ENCODE results near the gene N4BP2L1.

Gene N4BP2L1

DNA sequence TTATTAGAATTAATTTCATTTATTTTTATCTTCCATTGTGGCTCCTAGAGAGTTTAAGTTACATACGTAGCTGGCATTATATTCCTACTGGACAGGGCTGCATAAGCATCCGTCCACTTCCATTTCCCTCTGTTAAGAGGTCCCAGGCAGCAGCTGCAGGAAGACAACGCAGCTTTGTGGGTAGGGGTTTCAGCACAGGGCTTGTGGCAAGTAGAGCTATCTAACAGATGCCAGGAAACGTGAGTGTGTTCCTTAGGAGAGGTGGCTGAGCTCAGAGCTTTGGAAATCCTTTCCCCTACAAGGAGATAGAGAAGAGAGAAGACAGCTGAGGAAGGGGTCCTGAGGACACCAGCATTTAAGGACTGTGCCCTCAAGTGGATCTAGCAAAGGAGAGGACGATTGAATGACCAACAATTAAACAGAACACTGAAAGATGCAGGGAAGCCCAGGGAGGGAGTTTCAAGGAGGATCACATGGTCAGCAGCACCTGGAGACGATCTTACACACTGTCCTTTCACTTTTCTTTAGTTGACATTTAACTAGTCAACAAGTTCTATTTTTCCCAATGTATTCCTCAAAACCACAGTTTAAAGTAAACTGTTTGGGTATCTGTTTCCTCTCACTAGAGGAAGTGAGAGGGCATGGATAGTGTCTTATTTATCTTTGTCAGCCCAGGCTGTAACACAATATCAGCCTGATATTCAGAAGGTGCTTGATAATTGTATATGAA is 2.3 kb upstream of the N4BP2L1 start:
- DNase-seq: no peak

DNA sequence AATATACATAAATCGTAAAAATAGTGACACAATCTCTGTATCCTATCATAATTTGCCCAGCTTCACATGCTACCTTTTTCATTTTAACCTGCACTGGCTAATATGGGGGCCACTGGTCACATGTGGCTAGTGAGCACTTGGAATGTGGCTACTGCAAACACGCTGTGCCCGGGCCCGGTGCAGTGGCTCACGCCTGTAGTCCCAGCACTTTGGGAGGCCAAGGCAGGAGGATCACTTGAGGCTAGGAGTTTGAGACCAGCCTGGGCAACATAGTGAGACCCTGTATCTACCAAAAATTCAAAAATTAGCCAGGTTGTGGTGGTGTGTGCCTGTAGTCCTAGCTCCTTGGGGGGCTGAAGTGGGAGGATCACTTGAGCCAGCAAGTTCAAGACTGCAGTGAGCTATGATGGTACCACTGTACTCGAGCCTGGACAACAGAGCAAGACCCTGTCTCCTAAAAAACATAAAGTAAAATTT is 1.5 kb upstream of the N4BP2L1 start:
- DNase-seq: no peak

DNA sequence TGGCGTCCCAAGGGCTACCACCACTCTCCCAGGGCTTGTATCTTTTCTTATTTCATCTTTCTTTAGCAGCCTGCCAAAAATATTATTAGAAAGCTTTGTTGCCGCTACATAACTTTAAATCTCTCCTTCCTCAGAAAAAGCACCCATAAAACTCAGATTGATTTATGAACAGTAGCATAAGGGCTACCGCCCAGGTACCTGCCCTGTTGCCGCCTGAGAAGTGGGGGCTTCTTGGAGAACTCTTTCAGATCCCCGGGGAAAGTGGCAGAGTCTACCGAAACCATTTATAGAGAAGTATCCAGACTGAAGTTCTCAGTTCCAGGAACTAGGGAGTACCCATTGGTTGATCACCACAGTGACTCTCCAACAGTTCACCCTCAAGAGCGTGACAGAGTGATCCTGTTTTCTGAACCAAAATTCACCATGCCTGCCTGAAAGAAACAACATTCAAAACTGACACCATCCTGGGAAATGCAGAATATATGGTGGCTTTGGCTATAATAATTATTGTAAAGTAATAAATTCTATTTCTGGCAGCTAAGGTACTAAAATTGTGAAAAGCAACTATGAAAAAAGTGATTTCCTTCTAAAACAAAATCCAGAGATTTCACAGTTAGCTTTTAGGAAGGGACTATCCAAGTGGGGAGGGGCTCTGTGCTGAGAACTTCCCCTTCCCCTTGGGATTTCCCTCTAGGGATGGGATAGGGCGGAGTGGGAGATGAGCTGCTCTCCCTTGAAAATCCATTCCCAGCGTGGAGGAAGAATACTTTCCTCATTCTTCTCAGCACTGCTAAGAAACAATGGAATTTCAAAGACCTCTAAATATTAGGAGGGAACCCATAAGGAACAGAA is 877 bp upstream of the N4BP2L1 start:
- no peak for DNase-seq

GRCh38 chr13:32426990-32427851 is 709 bp downstream of the N4BP2L1 start:
- peak; percentile 73 for DNase-seq

DNA sequence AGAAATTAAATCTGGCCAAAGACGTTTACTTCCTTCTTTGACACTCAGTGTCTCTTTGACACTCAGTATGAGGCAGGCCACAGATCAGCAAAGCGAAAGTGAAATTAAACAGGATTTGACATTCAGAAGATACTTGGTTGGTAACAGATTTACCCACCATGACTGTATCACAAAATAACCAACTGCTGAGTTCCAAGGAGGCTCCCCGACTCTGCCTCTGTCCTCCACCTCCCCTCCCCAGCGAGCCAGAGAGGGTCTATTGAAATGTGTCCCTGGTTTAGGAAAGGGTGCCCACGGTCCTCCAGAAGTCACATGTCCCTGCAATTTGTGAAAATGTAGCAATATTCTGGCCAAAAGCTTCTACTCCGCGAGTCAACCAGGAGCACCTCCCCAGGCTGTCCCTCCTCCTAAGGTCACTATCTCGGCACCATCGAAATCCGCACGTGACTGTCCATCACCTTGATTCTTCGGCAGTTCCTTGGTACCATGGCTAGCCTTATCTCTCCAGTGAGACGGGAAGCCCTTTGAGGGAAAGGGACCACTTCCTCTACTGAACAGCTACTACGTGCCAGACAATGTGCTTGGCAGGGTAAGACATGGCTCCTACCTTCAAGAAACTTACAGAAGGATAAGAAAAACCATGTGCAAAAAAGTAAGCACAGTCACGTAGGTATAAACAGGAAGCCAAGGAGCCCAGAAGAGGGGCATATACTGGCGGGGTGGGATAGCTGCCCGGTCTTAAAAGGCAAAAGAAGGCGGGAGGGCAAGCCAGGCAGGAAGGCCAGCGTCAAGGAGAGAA is 1.5 kb downstream of the N4BP2L1 start:
- peak; percentile 51 for DNase-seq

DNA sequence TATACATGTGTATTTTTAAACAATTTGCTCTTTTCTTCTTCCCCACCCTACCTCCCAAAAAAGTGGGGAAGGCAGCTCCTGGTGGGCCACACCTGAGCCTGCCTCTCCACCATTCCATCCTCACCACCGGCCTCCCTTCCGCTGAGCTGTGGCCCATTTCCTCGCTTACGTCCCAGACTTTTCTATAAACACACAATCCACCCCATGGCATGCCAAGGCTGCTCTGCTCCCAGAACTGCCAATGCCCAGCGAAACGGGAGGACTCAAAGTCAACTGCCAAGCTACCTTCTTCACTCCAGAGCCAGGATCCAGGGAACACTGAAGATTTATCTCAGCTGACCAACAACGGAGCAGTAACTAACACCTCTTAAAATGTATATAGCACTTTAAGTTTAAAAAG is 2.8 kb downstream of the N4BP2L1 start:
- no peak for DNase-seq

- DNase-seq: no peak
Observed at GRCh38 chr13:32423592-32423991, 4.3 kb downstream of the N4BP2L1 start.

DNA sequence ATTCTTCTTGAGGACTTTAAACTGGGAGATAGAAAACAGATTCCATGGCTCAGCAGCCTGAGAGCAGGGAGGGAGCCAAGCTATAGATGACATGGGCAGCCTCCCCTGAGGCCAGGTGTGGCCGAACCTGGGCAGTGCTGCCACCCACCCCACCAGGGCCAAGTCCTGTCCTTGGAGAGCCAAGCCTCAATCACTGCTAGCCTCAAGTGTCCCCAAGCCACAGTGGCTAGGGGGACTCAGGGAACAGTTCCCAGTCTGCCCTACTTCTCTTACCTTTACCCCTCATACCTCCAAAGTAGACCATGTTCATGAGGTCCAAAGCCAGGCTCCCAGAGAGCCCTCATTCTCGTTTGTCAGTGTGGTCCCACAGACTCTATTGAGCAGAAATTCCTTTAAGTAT is 8.1 kb downstream of the N4BP2L1 start:
- no peak for DNase-seq

DNA sequence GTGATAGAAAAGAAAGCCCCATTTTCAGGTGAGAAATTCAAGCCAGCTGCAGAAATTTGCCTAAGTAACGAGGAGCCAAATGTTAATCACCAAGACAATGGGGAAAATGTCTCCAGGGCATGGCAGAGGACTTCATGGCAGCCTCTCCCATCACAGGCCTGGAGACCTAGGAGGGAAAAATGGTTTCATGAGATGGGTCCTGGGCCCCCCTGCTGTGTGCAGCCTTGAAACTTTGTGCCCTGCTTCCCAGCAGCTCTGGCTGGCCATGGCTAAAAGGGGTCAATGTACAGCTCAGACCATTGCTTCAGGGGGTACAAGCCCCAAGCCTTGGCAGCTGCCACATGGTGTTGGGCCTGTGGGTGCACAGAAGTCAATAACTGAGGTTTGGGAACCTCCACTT is 9.9 kb downstream of the N4BP2L1 start:
- DNase-seq: no peak

- no peak for DNase-seq
Observed at GRCh38 chr13:32415019-32415418, 12.9 kb downstream of the N4BP2L1 start.

DNA sequence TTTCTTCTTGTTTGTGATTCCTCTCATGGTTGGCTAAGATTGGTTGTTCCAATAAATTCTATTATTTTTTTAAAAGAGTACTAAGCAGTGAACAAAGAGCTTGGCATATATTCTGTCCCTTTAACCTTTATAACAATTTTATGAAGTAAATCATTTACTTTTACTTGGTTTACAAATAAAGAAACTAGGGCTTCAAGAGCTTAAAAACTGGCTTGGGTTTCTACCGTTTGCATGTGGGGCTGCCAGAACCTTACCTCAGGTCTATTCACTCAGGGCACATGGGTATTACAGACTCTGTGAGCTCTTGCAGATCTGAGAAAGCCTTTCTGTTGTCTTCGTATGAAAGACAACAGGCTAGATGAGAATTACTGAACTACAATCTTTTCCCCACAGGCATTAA is 13.3 kb downstream of the N4BP2L1 start:
- DNase-seq: no peak

GRCh38 chr13:32413284-32413683 is 14.6 kb downstream of the N4BP2L1 start:
- DNase-seq: no peak

DNA sequence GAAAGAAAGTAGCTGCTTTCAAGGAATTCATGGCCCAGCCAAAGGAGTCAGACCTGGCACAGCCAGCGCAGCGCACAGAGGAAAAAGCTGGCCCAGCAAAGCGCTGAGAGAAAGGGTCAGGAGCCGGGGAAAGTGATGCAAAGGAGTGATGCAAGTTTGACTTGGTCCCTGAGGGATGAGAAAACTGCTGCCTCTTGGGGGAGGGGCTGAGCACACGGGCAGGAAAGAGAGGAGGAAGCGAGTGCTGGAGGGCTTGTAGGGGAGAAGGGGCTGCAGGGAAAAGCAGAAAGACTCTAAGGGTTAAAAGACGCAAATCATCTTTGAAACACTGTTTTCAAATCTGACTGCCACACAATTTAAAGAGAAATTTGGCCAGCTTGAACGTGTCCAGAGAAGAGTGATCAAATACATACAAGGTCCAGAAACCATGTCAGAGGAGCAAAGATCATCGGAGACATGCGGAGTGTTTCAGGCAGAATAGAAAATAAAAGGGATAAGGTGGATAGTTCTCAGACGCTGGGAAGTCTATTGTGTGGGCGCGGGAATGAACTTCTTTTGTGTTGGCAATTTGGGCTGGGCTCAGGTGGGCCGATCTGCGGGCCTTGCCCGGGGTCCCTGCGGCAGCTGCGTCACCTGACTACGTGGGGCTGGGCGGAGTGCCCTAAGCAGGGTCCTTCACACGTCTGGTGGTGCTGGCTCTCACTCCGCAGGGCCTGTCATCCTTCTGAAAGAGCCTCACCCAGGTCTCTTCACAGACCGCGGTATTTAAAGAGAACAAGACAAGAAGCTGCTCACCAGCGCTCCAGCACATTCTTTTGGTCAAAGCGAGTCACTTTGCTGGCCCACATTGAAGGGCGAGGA is 18.1 kb downstream of the N4BP2L1 start:
- DNase-seq: no peak

- DNase-seq: no peak
Observed at GRCh38 chr13:32409001-32409313, 19.0 kb downstream of the N4BP2L1 start.

DNA sequence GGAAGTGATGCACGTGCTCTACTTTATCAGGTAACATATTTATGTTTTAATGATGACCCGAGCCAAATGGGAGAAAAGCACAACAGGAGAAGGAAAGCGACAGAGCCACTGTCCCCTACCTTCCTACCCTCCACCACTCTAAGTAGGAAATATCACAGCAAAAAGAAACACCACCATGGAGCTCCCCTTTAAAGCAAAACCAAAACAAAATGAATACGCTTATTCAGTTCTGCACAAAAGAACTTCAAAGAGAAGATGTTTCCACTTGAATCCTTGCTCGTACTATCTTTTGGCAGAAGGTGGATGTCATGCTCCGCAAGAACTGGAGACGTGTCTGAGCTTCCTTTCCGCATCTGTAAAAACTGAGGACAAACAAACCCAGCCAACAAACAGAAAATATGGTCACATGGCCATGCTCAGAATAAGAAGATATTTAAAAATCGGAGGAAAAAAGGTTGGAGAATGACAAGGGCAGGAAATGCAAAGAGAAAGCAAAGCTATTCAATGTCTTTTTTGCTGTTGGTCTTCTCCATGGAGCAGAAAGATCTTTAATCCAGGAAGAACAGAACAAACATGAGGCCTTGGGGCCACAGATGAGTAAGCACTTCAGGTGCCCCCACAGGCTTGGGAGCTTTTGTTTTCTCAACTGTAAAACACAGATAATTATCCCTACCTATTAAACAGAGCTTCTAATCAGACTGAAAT is 19.5 kb downstream of the N4BP2L1 start:
- no peak for DNase-seq

GRCh38 chr13:32407854-32408253 is 20.1 kb downstream of the N4BP2L1 start:
- no peak for DNase-seq

- no peak for DNase-seq
Observed at GRCh38 chr13:32403108-32403507, 24.8 kb downstream of the N4BP2L1 start.

GRCh38 chr13:32391101-32391619 is 36.8 kb downstream of the N4BP2L1 start:
- no peak for DNase-seq

- no peak for DNase-seq
Observed at GRCh38 chr13:32390484-32390883, 37.4 kb downstream of the N4BP2L1 start.

- no peak for DNase-seq
Observed at GRCh38 chr13:32390048-32390447, 37.9 kb downstream of the N4BP2L1 start.

DNA sequence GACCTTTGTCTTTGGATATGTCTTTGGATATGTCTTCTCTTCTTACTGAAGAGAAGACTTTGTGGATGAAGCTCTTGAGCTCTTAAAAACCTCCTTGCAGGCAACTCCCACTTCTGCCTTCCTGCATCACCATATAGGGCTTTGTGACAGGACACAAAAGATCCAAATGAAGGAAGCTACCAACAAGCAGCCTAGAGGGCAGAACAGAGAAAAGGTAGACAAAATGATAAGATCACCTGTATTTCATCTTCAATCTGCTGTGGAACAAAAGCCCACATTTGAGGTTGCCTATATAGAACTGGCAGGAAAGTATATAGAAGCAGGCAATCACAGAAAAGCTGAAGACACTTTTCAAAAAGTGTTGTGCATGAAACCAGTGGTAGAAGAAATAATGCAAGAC is 42.5 kb downstream of the N4BP2L1 start:
- no peak for DNase-seq
